LHCN-M2 (cell line): Measurements from ENCODE around the gene SCARB1. TPM values are rescaled to one million over a fixed set of nuclear protein-coding genes. Genes with fewer than 3 reads are reported as not detected.

Experiments used
- DNase-seq: peaks from one replicate; pipeline ENCODE4 v3.0.0-alpha.2; 2012; ENCODE audit warnings: low read depth
- total RNA-seq: library from RNA; depleted of rRNA; stranded (reverse); fragments of >200 nt; gene quantifications from 2 replicates; pipeline ENCODE4 v1.2.3, GENCODE V29; 2014

The SCARB1 gene
- total RNA-seq, 1 experiment from 2014 or later = 3.3 TPM

- DNase-seq = no peak
Observed at GRCh38 chr12:124862768-124863415, 772 bp downstream of the SCARB1 start.

DNA sequence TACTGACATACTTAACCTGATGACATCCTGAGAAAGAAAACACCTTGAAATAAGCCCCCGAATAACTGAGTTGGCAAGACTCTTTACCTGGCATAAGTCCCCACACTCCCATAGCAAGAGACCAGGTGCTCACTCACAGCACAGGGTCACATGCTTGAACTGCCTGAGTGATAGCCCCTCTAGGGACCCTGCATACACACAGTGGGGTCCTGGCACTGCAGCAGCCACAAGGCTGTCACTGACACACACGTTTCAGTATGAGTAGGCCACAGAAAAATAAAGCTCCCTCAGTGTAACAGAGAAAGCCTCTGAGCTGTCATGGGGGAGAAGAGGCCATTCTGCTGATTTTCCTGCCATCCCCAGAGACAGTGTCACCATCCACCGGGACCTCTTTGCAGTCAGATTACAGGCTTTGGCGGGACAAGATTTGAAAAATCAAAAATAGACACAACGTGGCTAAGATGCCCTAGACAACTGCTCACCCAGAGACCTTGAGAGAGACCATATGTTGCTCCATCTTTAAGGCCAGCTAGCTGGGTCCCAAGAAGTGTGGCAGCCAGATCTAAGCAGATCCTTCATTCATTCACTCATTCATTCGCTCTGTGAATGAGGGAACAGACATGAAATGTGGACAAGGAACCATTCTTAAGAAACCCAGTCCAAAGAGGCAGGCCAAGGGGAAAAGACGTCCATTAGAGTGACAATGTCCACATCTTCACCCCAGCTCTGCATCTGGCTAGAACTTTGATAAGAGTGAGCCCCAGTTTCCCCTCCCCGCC, 1.6 kb downstream of the SCARB1 start:
- DNase-seq = no peak

DNA sequence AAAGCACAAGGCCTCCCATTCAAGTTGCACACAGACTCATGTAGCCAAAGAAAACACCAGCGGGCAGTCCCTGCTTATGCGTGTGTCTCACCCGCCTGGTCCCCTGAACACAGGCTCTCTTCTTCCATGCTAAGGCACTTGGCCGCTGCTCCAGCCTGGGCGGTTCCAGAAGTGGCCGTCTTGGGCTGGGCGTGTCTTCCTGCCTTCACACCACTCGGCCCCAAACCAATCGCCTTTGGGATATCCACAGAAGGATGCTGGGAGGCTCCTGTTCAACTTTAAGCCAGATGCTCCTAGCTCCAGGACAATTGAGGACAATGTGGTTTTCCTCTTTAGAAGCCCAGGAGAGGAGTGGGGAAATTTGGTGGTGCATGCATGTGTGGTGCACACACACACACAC, 2.2 kb downstream of the SCARB1 start:
- DNase-seq = no peak

GRCh38 chr12:124857921-124858461, 5.7 kb downstream of the SCARB1 start:
- no peak for DNase-seq

GRCh38 chr12:124856842-124857178, 6.9 kb downstream of the SCARB1 start:
- no peak for DNase-seq

GRCh38 chr12:124856132-124856841, 7.4 kb downstream of the SCARB1 start:
- no peak for DNase-seq

DNA sequence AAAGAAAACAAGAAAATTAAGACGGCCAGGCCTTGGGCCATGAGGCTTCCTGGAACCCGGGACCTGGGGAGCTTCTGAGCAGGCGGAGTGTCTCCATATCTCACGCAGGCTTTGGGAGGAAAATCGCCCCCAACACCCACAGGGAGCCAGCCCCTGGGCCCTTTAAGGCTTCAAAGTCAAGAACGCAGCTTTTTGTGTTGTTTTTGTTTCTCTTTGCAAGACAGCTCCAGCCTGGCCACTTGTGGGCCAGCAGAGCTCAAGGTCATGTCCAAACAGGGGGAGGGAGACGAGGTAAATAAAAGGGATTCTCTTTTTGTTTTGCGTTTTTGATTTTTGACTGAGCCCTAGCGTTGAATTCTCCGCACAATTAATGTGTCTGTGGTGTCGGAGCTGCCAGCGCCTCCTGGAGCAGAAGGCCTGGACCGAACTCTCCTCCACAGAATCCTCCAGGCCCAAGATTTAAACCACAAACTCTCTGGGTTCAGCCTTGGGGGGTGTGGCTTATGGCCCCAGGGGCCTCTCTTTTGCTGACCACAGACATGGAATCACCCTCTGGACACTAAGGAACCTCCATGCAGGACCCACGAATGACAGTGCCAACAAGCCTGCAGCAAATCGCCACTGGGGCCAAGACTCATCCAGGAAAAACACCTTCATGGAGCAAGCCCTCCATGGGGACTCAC, 8.2 kb downstream of the SCARB1 start:
- no peak for DNase-seq

- no peak for DNase-seq
Observed at GRCh38 chr12:124854637-124855184, 9.0 kb downstream of the SCARB1 start.

DNA sequence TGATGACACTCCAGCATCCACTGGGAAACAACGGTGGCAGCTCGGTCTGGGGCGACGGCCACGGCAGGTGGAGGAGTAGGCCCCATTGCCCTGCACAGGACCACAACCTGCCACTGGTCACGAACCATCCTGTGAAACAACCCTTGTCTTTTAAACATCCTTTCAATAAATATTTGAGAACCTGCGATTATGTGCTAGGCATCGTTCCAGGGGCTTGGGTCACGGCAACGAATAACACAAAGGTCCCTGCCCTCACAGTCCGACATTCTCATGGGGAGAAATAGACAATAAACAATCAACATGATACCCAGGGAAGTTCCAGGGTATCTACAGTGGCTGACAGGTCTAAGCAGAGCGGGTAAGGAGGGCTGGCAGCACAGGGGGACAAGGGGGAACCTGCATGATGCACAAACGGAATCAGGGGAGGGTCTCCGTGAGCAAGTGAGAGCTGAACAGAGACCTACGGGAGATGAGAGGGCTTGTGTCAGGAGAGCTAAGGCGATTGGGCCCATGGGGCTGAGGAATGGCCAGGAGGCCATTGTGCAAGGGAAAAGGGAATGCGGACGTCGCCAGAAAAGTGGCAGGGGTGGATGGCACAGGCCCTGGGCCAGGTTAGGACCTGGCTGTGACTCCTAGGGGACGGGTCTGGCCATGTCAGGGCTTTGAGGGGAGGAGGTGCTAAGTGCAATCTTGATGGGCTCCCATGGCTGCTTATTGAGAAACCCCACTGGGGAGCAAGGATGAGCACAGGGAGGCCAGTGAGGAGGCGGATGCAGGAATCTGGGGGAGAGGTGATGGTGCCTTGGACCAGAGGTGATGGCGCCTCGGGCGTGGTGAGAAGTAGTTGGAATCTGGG, 9.7 kb downstream of the SCARB1 start:
- DNase-seq = no peak

GRCh38 chr12:124852911-124853427, 10.7 kb downstream of the SCARB1 start:
- DNase-seq = no peak

- DNase-seq = no peak
Observed at GRCh38 chr12:124852329-124852831, 11.3 kb downstream of the SCARB1 start.

GRCh38 chr12:124851342-124851741, 12.3 kb downstream of the SCARB1 start:
- no peak for DNase-seq

DNA sequence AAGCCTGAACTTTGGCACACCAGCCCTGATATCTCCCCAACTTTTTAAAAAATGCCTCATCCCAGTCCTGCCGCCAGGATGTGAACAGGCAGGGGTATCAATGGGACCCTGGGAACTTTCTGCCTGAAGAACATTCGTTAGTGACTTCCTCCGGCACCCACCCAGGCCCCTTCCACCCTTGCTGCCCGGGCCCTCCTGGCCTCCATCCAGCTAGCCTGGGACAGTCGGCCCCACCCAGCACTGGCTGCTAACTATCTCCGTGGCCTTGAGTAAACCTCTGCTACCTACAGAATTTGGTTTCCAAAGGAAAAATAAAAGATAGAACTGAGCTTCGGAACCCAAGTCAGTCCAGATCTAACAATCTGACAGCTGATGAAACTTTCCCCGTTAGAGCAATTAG, 14.3 kb downstream of the SCARB1 start:
- DNase-seq = no peak

DNA sequence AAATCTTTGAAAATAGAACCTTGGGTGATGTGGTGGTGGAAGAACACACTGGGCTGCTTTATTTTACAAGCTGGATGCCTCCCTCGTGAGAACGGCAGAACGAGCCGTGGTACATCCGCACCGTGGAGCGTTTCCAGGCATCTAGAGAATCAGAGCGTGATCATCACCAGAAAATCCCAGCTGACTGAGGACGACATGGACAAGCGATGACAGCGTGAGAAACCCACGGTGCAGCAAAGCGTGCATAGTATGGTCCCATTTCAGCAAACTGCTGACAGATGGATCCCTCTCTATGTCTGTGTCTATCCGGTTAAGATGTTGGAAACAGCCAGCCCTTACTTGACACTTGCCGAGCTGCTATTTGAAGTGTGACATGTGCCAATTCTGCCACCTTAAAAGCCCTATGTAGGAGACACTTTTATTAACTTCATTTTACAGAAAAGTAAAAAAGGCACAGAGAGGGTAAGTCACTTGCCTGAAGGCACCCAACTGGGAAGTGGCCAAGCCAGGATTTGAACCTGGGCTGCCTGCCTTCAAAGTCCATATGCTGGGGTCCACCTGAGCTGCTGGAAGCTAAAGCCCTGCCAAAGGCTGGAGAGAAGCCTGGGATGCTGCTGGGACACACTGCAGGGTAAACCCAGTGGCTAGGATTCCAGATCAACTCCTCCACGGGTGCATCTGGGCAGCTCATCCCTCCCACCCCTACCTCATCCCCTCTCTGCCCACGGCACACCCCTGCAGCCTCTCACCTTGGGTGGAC, 14.9 kb downstream of the SCARB1 start:
- DNase-seq = no peak

DNA sequence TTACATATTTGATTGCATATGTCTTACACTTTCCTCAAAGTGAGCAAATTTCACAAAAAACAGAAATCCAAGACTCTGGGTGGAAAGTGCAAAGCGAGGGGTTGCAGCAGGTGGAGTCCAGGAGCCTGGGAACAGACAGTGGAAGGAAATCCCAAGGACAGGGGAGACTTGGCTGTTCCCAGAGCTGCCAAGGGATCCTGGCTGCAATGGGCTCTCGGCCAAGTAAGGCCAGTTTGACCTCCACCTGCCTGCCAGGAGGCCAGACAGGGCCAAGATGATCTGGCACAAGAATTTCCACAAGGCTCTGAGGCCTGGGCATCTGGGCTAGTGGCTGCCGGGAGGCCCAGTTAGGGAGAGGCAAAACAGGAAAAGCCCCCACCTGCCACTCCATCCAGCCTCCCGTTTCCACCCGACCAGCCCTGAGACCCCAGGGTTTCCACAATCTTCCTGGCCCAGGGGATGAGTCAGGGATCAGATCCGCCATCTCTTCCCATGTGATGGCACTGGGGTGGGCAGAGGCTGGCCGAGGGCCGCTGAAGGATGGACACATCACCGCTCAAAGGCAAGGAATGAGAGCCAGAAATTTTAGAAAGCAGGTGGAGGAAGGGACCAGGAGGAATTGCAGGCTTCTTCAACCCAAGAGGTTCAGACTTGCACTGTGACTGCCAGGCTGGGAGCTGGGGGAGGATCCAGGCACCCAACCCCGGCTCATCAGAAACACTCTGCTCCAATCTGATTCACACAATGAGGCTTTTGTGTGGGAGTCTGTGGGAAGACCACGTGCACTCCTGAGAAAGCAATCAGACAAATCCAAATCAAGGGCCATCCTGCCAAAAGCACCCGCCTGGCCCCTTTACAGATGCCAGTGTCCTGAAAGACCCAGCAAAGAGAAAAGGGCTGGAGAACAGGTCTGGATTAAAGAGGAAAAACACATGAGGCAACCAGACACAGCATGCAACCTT, 16.3 kb downstream of the SCARB1 start:
- DNase-seq = no peak

DNA sequence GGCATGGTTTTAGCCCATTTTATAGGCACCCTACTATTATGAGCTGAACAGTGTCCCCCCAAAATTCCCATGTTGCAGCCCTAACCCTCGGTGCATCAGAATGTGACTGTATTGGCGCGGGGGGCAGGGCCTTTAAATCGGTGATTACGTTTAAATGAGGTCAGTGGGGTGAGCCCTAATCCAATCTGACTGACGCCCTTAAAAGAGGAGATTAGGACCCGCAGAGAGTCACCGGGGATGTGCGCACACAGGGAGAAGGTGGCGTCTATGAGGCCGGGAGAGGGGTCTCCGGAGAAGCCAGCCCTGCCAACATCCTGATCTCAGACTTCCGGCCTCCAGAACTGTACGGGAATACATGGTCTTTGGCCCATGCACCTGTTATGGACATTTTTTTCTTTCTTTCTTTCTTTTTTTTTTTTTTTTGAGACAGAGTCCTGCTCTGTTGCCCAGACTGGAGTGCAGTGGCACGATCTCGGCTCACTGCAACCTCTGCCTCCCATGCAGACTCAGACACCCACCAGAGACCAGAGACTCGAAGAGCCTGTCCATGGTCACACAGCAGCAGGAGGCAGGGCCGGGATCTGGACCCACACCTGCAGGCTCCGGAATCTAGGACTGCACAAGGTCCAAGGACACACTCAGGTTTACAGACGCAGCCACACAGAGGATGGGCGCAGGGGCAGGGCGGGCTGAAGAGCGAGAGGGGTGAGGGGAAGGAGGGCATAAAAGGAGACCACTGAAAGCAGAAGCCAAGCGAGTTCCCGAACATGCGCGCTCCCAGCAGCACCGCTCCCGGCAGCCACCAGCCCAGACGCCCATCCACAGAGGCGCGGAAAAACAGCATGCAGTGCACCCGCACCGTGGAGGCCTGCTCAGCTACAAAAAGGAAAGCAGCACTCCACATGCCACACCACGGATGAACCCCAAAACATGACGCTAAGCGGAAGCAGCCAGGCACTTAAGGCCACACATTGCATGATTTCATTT, 19.0 kb downstream of the SCARB1 start:
- DNase-seq = no peak
